K562 (cell line): ENCODE measurements around the gene LDLR. TPM values are rescaled to one million over a fixed set of nuclear protein-coding genes. Genes with fewer than 3 reads are reported as not detected.
A peak's percentile ranks its signal among the peaks of the same experiment; 100 is the strongest.

Experiments
- CBFA2T3 ChIP-seq: fragments of 450-650 bp; IDR thresholded peaks from 2 replicates; pipeline ENCODE4 v1.6.1; 2017
- CBX5 ChIP-seq: IDR thresholded peaks from 2 replicates; pipeline ENCODE4 v1.6.1; 2014; ENCODE audit warnings: low read depth, borderline replicate concordance
- EHMT2 ChIP-seq: fragments of 450-650 bp; IDR thresholded peaks from 2 replicates; pipeline ENCODE4 v1.6.1; 2018; ENCODE audit warnings: antibody characterized with exemption
- L3MBTL2 ChIP-seq: fragments of 450-650 bp; IDR thresholded peaks from 2 replicates; pipeline ENCODE4 v1.6.1; 2016; ENCODE audit warnings: mild to moderate bottlenecking, moderate library complexity
- MTA3 ChIP-seq: fragments of 450-650 bp; formaldehyde crosslinking; IDR thresholded peaks from 2 replicates; pipeline ENCODE4 v1.6.1; 2017; ENCODE audit warnings: mild to moderate bottlenecking, borderline replicate concordance
- NR4A1 ChIP-seq, 2 experiments: fragments of 250-450 bp in 1 of 2; fragments of 450-650 bp in 1 of 2; sonication (Bioruptor Pico) in 1 of 2; IDR thresholded peaks; 2 replicates each; pipeline versions ENCODE4 v1.4.0 to v1.6.1; 2016 to 2020; ENCODE audit warnings: mild to moderate bottlenecking in 2 of 2, missing compliant biosample characterization in 1 of 2, missing genetic modification characterization in 1 of 2, moderate library complexity in 1 of 2
- RBFOX2 ChIP-seq: fragments of 200-400 bp; formaldehyde crosslinking; IDR thresholded peaks from 2 replicates; pipeline ENCODE4 v1.6.1; 2017; ENCODE audit warnings: low read depth, mild to moderate bottlenecking, low read length, moderate library complexity
- RBM15 ChIP-seq: fragments of 200-400 bp; formaldehyde crosslinking; IDR thresholded peaks from 2 replicates; pipeline ENCODE4 v1.6.1; 2018; ENCODE audit warnings: mild to moderate bottlenecking, low read length, moderate library complexity; ENCODE audit not compliant: insufficient read depth
- RBM25 ChIP-seq: fragments of 200-400 bp; formaldehyde crosslinking; IDR thresholded peaks from 2 replicates; pipeline ENCODE4 v1.6.1; 2018; ENCODE audit warnings: low read length, low read depth, moderate library complexity; ENCODE audit not compliant: severe bottlenecking
- RCOR1 ChIP-seq, 2 experiments: IDR thresholded peaks; 2 replicates each; pipeline ENCODE4 v1.6.1; 2012; ENCODE audit warnings: low read depth in 2 of 2, low read length in 2 of 2, borderline replicate concordance in 1 of 2, improper control_type of control experiment in 1 of 2
- SMARCB1 ChIP-seq: IDR thresholded peaks from 2 replicates; pipeline ENCODE4 v1.6.1; 2011; ENCODE audit warnings: improper control_type of control experiment, low read depth; ENCODE audit not compliant: insufficient read length
- SNIP1 ChIP-seq: fragments of 450-650 bp; IDR thresholded peaks from 2 replicates; pipeline ENCODE4 v1.7.1; 2017; ENCODE audit warnings: low read depth, mild to moderate bottlenecking
- SP1 ChIP-seq: sonication (generic); formaldehyde crosslinking; IDR thresholded peaks from 2 replicates; pipeline ENCODE4 v1.8.1; 2022; ENCODE audit warnings: mild to moderate bottlenecking, missing genetic modification reagents
- SRF ChIP-seq, 2 experiments: fragments of 250-450, 450-650 bp in 1 of 2; sonication (Bioruptor Pico) in 1 of 2; sonication (generic) in 1 of 2; formaldehyde crosslinking; IDR thresholded peaks; 2 replicates each; pipeline versions ENCODE4 v1.5.0 to v1.5.1; 2020 to 2022; ENCODE audit warnings: mild to moderate bottlenecking in 1 of 2, missing genetic modification reagents in 1 of 2
- SRSF3 ChIP-seq: fragments of 200-400 bp; formaldehyde crosslinking; IDR thresholded peaks from 2 replicates; pipeline ENCODE4 v1.6.1; 2016; ENCODE audit warnings: mild to moderate bottlenecking, low read length, moderate library complexity; ENCODE audit not compliant: insufficient read depth
- TCF3 ChIP-seq: sonication (generic); formaldehyde crosslinking; IDR thresholded peaks from 2 replicates; pipeline ENCODE4 v1.4.0; 2020; ENCODE audit warnings: mild to moderate bottlenecking, missing genetic modification reagents
- TFAM ChIP-seq: fragments of 250-450 bp; sonication (Bioruptor Pico); conservative IDR thresholded peaks from 2 replicates; pipeline ENCODE4 v1.5.0; 2021; ENCODE audit warnings: mild to moderate bottlenecking, moderate library complexity
- ZNF134 ChIP-seq: fragments of 250-450 bp; sonication (Bioruptor Pico); conservative IDR thresholded peaks from 2 replicates; pipeline ENCODE4 v1.4.0; 2020
- ZNF23 ChIP-seq: fragments of 250-450 bp; sonication (Bioruptor Pico); IDR thresholded peaks from 2 replicates; pipeline ENCODE4 v1.4.0; 2020; ENCODE audit warnings: mild to moderate bottlenecking
- ZNF444 ChIP-seq: fragments of 250-450 bp; sonication (Bioruptor Pico); IDR thresholded peaks from 2 replicates; pipeline ENCODE4 v1.4.0; 2020; ENCODE audit warnings: mild to moderate bottlenecking, moderate library complexity
- ZNF695 ChIP-seq: fragments of 450-650 bp; formaldehyde crosslinking; IDR thresholded peaks from 2 replicates; pipeline ENCODE4 v1.4.0; 2020; ENCODE audit warnings: mild to moderate bottlenecking, moderate library complexity
- ZNF699 ChIP-seq: fragments of 250-450 bp; sonication (Bioruptor Pico); IDR thresholded peaks from 2 replicates; pipeline ENCODE4 v1.8.0; 2021; ENCODE audit warnings: mild to moderate bottlenecking, moderate library complexity; ENCODE audit not compliant: insufficient replicate concordance
- ZSCAN29 ChIP-seq: fragments of 450-650 bp; IDR thresholded peaks from 2 replicates; pipeline ENCODE4 v1.6.1; 2017
- polyA plus RNA-seq, 8 experiments: library from polyadenylated mRNA; depleted of rRNA in 4 of 8; stranded (reverse) in 5 of 8; unstranded in 3 of 8; fragments of >200 nt; fragmentation: Nextera tagmentation in 2 of 8; fragmentation: Illumina TruSeq in 1 of 8; extraction: Ambion mirVana in 2 of 8; extraction: Trizol in 1 of 8; gene quantifications; 2 replicates each; pipeline versions ENCODE4 v1.2.1 to v1.2.3, GENCODE V29; 2011 to 2014; ENCODE audit warnings: inconsistent platforms in 1 of 8, missing spikeins in 1 of 8
- total RNA-seq, 7 experiments: library from RNA; depleted of rRNA in 6 of 7; stranded (reverse); fragments of >200 nt in 6 of 7; fragmentation: Illumina TruSeq in 2 of 7; extraction: Trizol in 2 of 7; gene quantifications; 2 replicates each; pipeline versions ENCODE4 v1.2.1 to v1.2.3, GENCODE V29; 2011 to 2021; ENCODE audit warnings: low replicate concordance in 1 of 7
- TF ChIP-seq, protein P1 (sequence below), 2 experiments: fragments of 450-650 bp; IDR thresholded peaks; 2 replicates each; pipeline ENCODE4 v1.6.1; 2016; ENCODE audit warnings: mild to moderate bottlenecking in 2 of 2, borderline replicate concordance in 1 of 2, low read depth in 1 of 2, moderate library complexity in 1 of 2

Gene LDLR
- total and polyA plus RNA-seq, 9 of the 15 experiments (the other 6 are each of a cell fraction or from before 2014, with no cell fraction given), result 19.9 to 114 (median 56.3) TPM

DNA sequence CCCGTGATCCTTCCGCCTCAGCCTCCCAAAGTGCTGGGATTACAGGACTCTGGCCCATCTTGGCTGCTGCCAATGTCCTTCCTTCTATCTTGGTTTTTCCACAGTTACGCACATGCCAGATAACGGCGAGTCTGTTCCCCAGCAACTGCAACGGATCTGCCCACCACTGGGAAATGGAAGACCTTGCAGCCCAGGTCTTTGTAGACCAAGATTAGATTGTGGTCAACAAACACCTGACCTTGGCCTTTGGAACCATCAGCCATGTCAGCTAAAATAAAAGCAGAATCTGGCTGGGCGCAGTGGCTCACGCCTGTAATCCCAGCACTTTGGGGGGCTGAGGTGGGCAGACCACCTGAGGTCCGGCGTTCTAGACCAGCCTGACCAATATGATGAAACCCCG, 10.4 kb upstream of the LDLR start (continued):
- TF ChIP-seq RCOR1 (IDR thresholded peaks at IDR 0.05; ENCODE audit: borderline replicate concordance in 1 of 2, low read depth in 2 of 2, low read length in 2 of 2) (peak in 1 of 2 experiments; percentile 39; a peak in 1 of 4 replicates), RBFOX2 (no peak), CBX5 (no peak), NR4A1 (CRISPR knock-in tag; IDR thresholded peaks at IDR 0.05) (no peak), NR4A1 (tag; IDR thresholded peaks at IDR 0.05) (no peak), SP1 (CRISPR knock-in tag) (no peak), RBM15 (no peak), SRF (CRISPR knock-in tag; IDR thresholded peaks at IDR 0.05) (no peak), ZNF695 (CRISPR knock-in tag) (no peak), ZNF134 (CRISPR knock-in tag) (no peak), SNIP1 (no peak), CBFA2T3 (peak; percentile 43), ZNF23 (CRISPR knock-in tag) (no peak), L3MBTL2 (no peak), SRSF3 (no peak), TFAM (no peak), ZSCAN29 (no peak), RBM25 (no peak), ZNF444 (CRISPR knock-in tag) (no peak), MTA3 (no peak), SMARCB1 (no peak), EHMT2 (0 out of 2 replicates have a peak, but pooled peaks have one; percentile 19), TCF3 (peak; percentile 11; the same call in 1 of the 2 replicates), ZNF699 (CRISPR knock-in tag) (no peak)
- TF ChIP-seq, protein P1, sequence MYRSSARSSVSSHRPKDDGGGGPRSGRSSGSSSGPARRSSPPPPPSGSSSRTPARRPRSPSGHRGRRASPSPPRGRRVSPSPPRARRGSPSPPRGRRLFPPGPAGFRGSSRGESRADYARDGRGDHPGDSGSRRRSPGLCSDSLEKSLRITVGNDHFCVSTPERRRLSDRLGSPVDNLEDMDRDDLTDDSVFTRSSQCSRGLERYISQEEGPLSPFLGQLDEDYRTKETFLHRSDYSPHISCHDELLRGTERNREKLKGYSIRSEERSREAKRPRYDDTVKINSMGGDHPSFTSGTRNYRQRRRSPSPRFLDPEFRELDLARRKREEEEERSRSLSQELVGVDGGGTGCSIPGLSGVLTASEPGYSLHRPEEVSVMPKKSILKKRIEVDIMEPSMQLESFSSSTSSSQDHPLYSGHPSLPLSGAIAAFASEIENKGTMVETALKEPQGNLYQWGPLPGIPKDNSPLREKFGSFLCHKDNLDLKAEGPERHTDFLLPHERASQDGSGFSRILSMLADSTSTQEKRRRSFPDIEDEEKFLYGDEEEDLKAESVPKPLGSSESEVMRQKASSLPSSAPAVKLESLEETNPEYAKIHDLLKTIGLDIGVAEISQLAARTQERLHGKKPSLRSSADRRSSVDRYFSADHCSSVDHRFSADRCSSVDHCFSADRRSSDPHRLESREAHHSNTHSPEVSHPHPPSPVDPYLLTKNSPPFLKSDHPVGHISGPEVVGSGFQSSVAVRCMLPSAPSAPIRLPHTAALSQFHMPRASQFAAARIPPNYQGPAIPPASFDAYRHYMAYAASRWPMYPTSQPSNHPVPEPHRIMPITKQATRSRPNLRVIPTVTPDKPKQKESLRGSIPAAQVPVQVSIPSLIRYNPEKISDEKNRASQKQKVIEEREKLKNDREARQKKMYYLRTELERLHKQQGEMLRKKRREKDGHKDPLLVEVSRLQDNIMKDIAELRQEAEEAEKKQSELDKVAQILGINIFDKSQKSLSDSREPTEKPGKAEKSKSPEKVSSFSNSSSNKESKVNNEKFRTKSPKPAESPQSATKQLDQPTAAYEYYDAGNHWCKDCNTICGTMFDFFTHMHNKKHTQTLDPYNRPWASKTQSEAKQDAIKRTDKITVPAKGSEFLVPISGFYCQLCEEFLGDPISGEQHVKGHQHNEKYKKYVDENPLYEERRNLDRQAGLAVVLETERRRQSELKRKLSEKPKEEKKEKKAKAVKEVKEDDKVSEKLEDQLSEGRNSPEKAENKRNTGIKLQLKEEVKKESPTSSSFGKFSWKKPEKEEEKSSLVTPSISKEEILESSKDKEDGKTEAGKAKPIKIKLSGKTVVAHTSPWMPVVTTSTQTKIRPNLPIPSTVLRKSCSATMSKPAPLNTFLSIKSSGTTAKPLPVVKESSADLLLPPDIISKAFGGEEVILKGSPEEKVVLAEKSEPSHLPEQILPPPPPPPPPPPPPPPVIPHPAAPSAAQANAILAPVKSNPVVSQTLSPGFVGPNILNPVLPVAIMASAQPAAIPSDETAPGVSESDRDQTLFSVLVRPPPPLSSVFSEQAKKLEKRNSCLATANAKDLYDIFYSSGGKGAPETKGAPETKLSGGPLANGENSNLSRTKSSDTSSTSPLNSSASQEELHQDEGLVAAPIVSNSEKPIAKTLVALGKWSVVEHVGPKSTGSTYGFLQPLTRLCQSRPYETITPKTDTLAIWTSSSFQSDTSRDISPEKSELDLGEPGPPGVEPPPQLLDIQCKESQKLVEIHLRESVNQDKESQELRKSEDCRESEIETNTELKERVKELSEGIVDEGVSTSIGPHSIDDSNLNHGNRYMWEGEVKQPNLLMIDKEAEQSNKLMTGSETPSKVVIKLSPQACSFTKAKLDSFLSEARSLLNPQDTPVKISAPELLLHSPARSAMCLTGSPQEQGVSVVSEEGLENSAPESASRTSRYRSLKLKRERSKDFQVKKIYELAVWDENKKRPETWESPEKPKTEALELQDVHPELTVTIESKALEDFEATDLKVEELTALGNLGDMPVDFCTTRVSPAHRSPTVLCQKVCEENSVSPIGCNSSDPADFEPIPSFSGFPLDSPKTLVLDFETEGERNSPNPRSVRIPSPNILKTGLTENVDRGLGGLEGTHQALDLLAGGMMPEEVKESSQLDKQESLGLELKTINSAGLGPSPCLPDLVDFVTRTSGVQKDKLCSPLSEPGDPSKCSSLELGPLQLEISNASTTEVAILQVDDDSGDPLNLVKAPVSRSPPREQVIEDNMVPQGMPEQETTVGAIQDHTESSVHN (IDR thresholded peaks at IDR 0.05; ENCODE audit: borderline replicate concordance in 1 of 2, low read depth in 1 of 2), result no peak
